Measurements from ENCODE around the gene CPNE4. TPM values are rescaled to one million over a fixed set of nuclear protein-coding genes. Genes with fewer than 3 reads are reported as not detected.
A peak's percentile ranks its signal among the peaks of the same experiment; 100 is the strongest.

CPNE4 gene
- total RNA-seq, 1 experiment from 2014 or later = not detected

- Histone ChIP-seq H3K9me2 (replicated peaks; ENCODE audit: low read length) (no peaks in the 10 kb centered on the region), H4K20me1 (ENCODE audit: low read length) (no peaks in the 10 kb centered on the region), H3K4me1 (ENCODE audit: insufficient read depth, low read length) (0 out of 2 replicates have a peak, but pooled peaks cover 8% of the 10 kb centered on the region), H3K27ac (ENCODE audit: low read length) (no peak overlapping the region), H2AFZ (ENCODE audit: low read length) (no peak overlapping the region), H3K9ac (ENCODE audit: low read length) (no peak overlapping the region), H3K79me2 (ENCODE audit: low read length) (no peaks in the 10 kb centered on the region), H3K4me2 (ENCODE audit: low read length) (no peak overlapping the region), H3K27me3 (ENCODE audit: low read length) (no peaks in the 10 kb centered on the region), H3K9me3 (ENCODE audit: low read length) (no peaks in the 10 kb centered on the region), H3K36me3 (ENCODE audit: low read depth, low read length) (no peaks in the 10 kb centered on the region), H3K4me3 (ENCODE audit: low read length) (no peak overlapping the region), H3F3A (ENCODE audit: low read length, unreplicated experiment) (no peaks in the 10 kb centered on the region)
- ChIA-PET POLR2A (ENCODE audit: unreplicated experiment) (no interaction called here), CTCF (no interaction called here)
- ATAC-seq = no peak
- TF ChIP-seq EZH2phosphoT487 (IDR thresholded peaks at IDR 0.05; ENCODE audit: borderline replicate concordance, low read length) (no peak), CTCF (conservative IDR thresholded peaks at IDR 0.05; ENCODE audit: low read depth, low read length) (no peak), EZH2 (IDR thresholded peaks at IDR 0.05; ENCODE audit: low read length, unreplicated experiment) (no peak)
- no peak for DNase-seq
- intact Hi-C loops (cut with micrococcal nuclease) = no loop called here
- no TSS peak for BruUV-seq (replicated peaks)
Measured at GRCh38 chr3:131705099-131705498, 329.7 kb downstream of the CPNE4 start.

GRCh38 chr3:131704098-131704497 lies 330.7 kb downstream of the CPNE4 start:
- Histone ChIP-seq H3K9me3 (ENCODE audit: low read length) (no peaks in the 10 kb centered on the region), H3K4me2 (ENCODE audit: low read length) (no peak overlapping the region), H2AFZ (ENCODE audit: low read length) (no peak overlapping the region), H3F3A (ENCODE audit: low read length, unreplicated experiment) (no peaks in the 10 kb centered on the region), H3K27ac (ENCODE audit: low read length) (no peak overlapping the region), H3K4me3 (ENCODE audit: low read length) (no peak overlapping the region), H3K36me3 (ENCODE audit: low read depth, low read length) (no peaks in the 10 kb centered on the region), H3K9ac (ENCODE audit: low read length) (no peak overlapping the region), H3K4me1 (ENCODE audit: insufficient read depth, low read length) (0 out of 2 replicates have a peak, but pooled peaks cover 8% of the 10 kb centered on the region), H4K20me1 (ENCODE audit: low read length) (no peaks in the 10 kb centered on the region), H3K79me2 (ENCODE audit: low read length) (no peaks in the 10 kb centered on the region), H3K27me3 (ENCODE audit: low read length) (no peaks in the 10 kb centered on the region), H3K9me2 (replicated peaks; ENCODE audit: low read length) (no peaks in the 10 kb centered on the region)
- no peak for DNase-seq
- CTCF ChIA-PET = no interaction called here
- ATAC-seq = no peak
- no TSS peak for BruUV-seq (replicated peaks)
- intact Hi-C loops (cut with micrococcal nuclease) = no loop called here
- no peak for TF ChIP-seq CTCF (conservative IDR thresholded peaks at IDR 0.05; ENCODE audit: low read depth, low read length)
- no peak for TF ChIP-seq EZH2phosphoT487 (IDR thresholded peaks at IDR 0.05; ENCODE audit: borderline replicate concordance, low read length)
- no peak for TF ChIP-seq EZH2 (IDR thresholded peaks at IDR 0.05; ENCODE audit: low read length, unreplicated experiment)
- POLR2A ChIA-PET (ENCODE audit: unreplicated experiment) = no interaction called here

GRCh38 chr3:131702146-131702545 lies 332.7 kb downstream of the CPNE4 start:
- H3K9me3 ChIP-seq (ENCODE audit: low read length) = no peaks in the 10 kb centered on the region
- BruUV-seq (replicated peaks) = no TSS peak
- no peaks in the 10 kb centered on the region for H3K36me3 ChIP-seq (ENCODE audit: low read depth, low read length)
- ChIA-PET POLR2A (ENCODE audit: unreplicated experiment) (no interaction called here), CTCF (no interaction called here)
- peak; percentile 31 for DNase-seq
- no peaks in the 10 kb centered on the region for H3K79me2 ChIP-seq (ENCODE audit: low read length)
- intact Hi-C loops (cut with micrococcal nuclease) = no loop called here
- no peak overlapping the region for H3K27ac ChIP-seq (ENCODE audit: low read length)
- no peaks in the 10 kb centered on the region for H3K9me2 ChIP-seq (replicated peaks; ENCODE audit: low read length)
- H2AFZ ChIP-seq (ENCODE audit: low read length) = no peak overlapping the region
- no peaks in the 10 kb centered on the region for H4K20me1 ChIP-seq (ENCODE audit: low read length)
- no peak overlapping the region for H3K4me2 ChIP-seq (ENCODE audit: low read length)
- H3F3A ChIP-seq (ENCODE audit: low read length, unreplicated experiment) = no peaks in the 10 kb centered on the region
- H3K9ac ChIP-seq (ENCODE audit: low read length) = no peak overlapping the region
- no peak for ATAC-seq
- no peaks in the 10 kb centered on the region for H3K27me3 ChIP-seq (ENCODE audit: low read length)
- 0 out of 2 replicates have a peak, but pooled peaks cover 8% of the 10 kb centered on the region for H3K4me1 ChIP-seq (ENCODE audit: insufficient read depth, low read length)
- TF ChIP-seq EZH2phosphoT487 (IDR thresholded peaks at IDR 0.05; ENCODE audit: borderline replicate concordance, low read length) (no peak), CTCF (conservative IDR thresholded peaks at IDR 0.05; ENCODE audit: low read depth, low read length) (no peak), EZH2 (IDR thresholded peaks at IDR 0.05; ENCODE audit: low read length, unreplicated experiment) (no peak)
- H3K4me3 ChIP-seq (ENCODE audit: low read length) = no peak overlapping the region
